Caco-2 (cell line): Measurements from ENCODE around the gene TMEM205. TPM values are rescaled to one million over a fixed set of nuclear protein-coding genes. Genes with fewer than 3 reads are reported as not detected.
"Not testable (repeated sequence)": the region's sequence is repeated elsewhere in the genome, so short reads cannot be mapped to it uniquely, and the experiment has no call there.

Source experiments
- BruUV-seq: library from RNA; stranded (reverse); fragments of 400-500 nt; replicated peaks from 2 replicates; lab custom pipeline; 2021; lab: Mats Ljungman, UMichigan
- CTCF ChIA-PET: fragments of 300-600 bp; sonication (Branson Sonifier 250); formaldehyde crosslinking; loops from one replicate; lab custom pipeline; 2022; ENCODE audit warnings: antibody characterized with exemption; lab: Charles Lee
- POLR2A ChIA-PET: fragments of 300-600 bp; sonication (Branson Sonifier 250); formaldehyde crosslinking; loops from one replicate; lab custom pipeline; 2022; ENCODE audit warnings: antibody characterized with exemption; lab: Charles Lee
- DNase-seq, 2 experiments: peaks; one replicate each; pipeline versions ENCODE4 v3.0.0 to v3.0.0-alpha.2; 2020 to 2022
- H3K27me3 ChIP-seq: replicated peaks from 2 replicates; pipeline ENCODE4 v1.6.0; 2011; ENCODE audit warnings: low read length; ENCODE audit not compliant: control insufficient read depth, insufficient read depth
- H3K36me3 ChIP-seq: 2 replicates; pipeline ENCODE4 v1.5.1; 2011; ENCODE audit warnings: low read length; ENCODE audit not compliant: control insufficient read depth, insufficient read depth
- H3K4me1 ChIP-seq: fragments of 250-450 bp; sonication (Bioruptor Pico); 2 replicates; pipeline ENCODE4 v1.5.1; 2020; ENCODE audit warnings: mild to moderate bottlenecking
- H3K4me3 ChIP-seq: 2 replicates; pipeline ENCODE4 v1.5.1; 2011; ENCODE audit warnings: low read depth, mild to moderate bottlenecking, control low read depth, low read length
- H3K9me3 ChIP-seq: fragments of 250-450 bp; sonication (Bioruptor Pico); 2 replicates; pipeline ENCODE4 v1.5.1; 2020; ENCODE audit warnings: mild to moderate bottlenecking, moderate library complexity
- H3K27ac Mint-ChIP-seq: one replicate; pipeline ENCODE4 v1.8.0; 2022; ENCODE audit warnings: mixed read lengths; ENCODE audit not compliant: unreplicated experiment
- H3K27me3 Mint-ChIP-seq: one replicate; pipeline ENCODE4 v1.8.0; 2022; ENCODE audit warnings: mixed read lengths; ENCODE audit not compliant: insufficient read depth, unreplicated experiment
- H3K36me3 Mint-ChIP-seq: one replicate; pipeline ENCODE4 v1.8.0; 2022; ENCODE audit warnings: mild to moderate bottlenecking, mixed read lengths; ENCODE audit not compliant: insufficient read depth, unreplicated experiment
- H3K4me1 Mint-ChIP-seq: one replicate; pipeline ENCODE4 v1.8.0; 2022; ENCODE audit warnings: low read depth, mixed read lengths; ENCODE audit not compliant: unreplicated experiment
- H3K4me3 Mint-ChIP-seq: one replicate; pipeline ENCODE4 v1.8.0; 2022; ENCODE audit warnings: mild to moderate bottlenecking, moderate library complexity, mixed read lengths; ENCODE audit not compliant: unreplicated experiment
- H3K9me3 Mint-ChIP-seq: one replicate; pipeline ENCODE4 v1.8.0; 2022; ENCODE audit warnings: mixed read lengths; ENCODE audit not compliant: unreplicated experiment
- intact Hi-C: fragments of 100-400 bp; cut with micrococcal nuclease; formaldehyde crosslinking; loops from one replicate; pipeline ENCODE4 v1.10.0; 2022; ENCODE audit not compliant: unreplicated experiment
- total RNA-seq: library from RNA; stranded (reverse); gene quantifications from 2 replicates; pipeline ENCODE4 v1.2.3, GENCODE V29; 2022
- TF ChIP-seq, protein P1 (sequence below), 2 experiments: fragments of 200-600 bp in 1 of 2; IDR thresholded peaks; 1 replicate in 1 of 2; 2 replicates in 1 of 2; pipeline versions ENCODE4 v1.5.1 to v1.8.0; 2011 to 2022; ENCODE audit warnings: antibody characterized with exemption in 1 of 2, control low read depth in 1 of 2, inconsistent platforms in 1 of 2, low read depth in 1 of 2, low read length in 1 of 2, mild to moderate bottlenecking in 1 of 2, moderate library complexity in 1 of 2; ENCODE audit not compliant: insufficient read depth in 1 of 2, severe bottlenecking in 1 of 2, unreplicated experiment in 1 of 2

Gene TMEM205
- total RNA-seq, 1 experiment from 2014 or later: 68.3 TPM

DNA sequence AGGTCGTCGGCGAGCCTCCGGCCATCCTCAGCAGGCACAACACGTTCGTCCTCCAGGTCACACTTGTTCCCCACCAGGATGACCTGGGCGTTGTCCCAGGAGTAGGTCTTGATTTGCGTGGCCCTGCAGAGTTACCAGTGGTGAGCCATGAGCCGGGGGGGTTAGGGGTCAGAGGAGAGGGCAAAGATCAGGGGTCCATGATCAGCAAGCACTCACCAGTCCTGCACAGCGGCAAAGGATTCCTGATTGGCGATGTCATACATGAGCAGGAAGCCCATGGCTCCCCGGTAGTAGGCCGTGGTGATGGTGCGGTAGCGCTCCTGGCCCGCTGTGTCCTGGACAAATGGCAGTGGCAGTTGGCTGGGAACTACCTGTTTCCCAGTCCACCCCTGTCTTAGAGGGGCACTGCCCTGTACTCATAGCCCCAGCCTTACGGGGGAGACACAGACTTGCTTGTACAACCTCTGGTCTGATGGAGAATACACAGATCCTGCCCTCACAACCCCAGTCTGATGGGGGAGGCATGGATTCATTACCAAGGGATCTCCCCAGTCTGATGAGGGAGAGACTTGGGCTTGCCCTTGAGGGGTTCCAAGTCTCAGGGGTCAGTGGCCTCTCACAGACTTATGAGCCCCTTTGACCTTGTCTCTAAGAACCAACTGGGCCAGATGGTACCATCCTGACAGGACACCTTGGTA lies 10.5 kb downstream of the TMEM205 start:
- no peak for DNase-seq
- ChIA-PET POLR2A (no interaction called here), CTCF (no interaction called here)
- intact Hi-C loops: no loop called here
- H3K4me1 ChIP-seq: peaks cover 14% of the 10 kb centered on the region
- peaks cover 5% of the 10 kb centered on the region for H3K36me3 ChIP-seq
- H3K4me1 Mint-ChIP-seq: peaks cover 6% of the 10 kb centered on the region
- no peaks in the 10 kb centered on the region for H3K9me3 Mint-ChIP-seq
- H3K4me3 ChIP-seq: no peak overlapping the region
- H3K4me3 Mint-ChIP-seq: no peak overlapping the region
- no peaks in the 10 kb centered on the region for H3K27me3 ChIP-seq
- H3K27me3 Mint-ChIP-seq: no peaks in the 10 kb centered on the region
- H3K27ac Mint-ChIP-seq: no peak overlapping the region
- BruUV-seq: no TSS peak
- no peaks in the 10 kb centered on the region for H3K9me3 ChIP-seq
- TF ChIP-seq, protein P1, sequence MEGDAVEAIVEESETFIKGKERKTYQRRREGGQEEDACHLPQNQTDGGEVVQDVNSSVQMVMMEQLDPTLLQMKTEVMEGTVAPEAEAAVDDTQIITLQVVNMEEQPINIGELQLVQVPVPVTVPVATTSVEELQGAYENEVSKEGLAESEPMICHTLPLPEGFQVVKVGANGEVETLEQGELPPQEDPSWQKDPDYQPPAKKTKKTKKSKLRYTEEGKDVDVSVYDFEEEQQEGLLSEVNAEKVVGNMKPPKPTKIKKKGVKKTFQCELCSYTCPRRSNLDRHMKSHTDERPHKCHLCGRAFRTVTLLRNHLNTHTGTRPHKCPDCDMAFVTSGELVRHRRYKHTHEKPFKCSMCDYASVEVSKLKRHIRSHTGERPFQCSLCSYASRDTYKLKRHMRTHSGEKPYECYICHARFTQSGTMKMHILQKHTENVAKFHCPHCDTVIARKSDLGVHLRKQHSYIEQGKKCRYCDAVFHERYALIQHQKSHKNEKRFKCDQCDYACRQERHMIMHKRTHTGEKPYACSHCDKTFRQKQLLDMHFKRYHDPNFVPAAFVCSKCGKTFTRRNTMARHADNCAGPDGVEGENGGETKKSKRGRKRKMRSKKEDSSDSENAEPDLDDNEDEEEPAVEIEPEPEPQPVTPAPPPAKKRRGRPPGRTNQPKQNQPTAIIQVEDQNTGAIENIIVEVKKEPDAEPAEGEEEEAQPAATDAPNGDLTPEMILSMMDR (IDR thresholded peaks at IDR 0.05; ENCODE audit: insufficient read depth in 1 of 2, low read depth in 1 of 2, low read length in 1 of 2, severe bottlenecking in 1 of 2, unreplicated experiment in 1 of 2): no peak
- peaks cover 28% of the 10 kb centered on the region for H3K36me3 Mint-ChIP-seq

DNA sequence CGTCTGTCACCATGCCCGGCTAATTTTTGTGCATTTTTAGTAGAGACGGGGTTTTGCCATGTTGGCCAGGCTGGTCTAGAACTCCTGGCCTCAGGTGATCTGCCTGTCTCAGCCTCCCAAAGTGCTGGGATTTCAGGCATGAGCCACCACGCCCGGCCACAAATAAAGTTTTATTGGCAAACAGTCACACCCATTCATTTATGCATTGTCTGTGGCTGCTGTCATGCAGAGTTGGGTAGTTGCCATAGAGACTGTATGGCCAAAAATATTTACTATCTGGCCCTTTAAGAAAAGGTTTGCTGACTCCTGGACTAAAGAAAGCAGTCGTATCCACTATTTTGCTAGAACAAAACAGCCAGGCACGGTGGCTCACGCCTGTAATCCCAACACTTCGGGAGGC lies 12.2 kb downstream of the TMEM205 start:
- POLR2A ChIA-PET: not testable (repeated sequence)

DNA sequence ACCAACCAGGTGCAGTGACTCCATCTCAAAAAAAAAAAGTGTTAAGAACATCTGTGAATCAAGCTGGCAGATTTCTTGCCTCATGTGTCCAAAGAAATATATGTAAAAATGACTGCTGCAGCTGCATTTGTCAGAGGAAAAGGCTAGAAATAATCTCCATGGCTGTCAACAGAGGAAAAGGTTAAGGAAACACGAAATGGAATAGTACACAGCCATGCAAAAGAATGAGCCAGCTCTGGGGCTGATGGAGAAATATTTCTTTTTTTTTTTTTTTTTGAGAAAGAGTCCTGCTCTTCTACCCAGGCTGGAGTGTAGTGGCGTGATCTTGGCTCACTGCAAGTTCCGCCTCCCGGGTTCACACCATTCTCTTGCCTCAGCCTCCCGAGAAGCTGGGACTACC lies 13.2 kb downstream of the TMEM205 start:
- no peak for DNase-seq

More for the DNA sequence above, 12.2 kb downstream of the TMEM205 start:
- CTCF ChIA-PET, H3K9me3 ChIP-seq, BruUV-seq, H3K4me3 Mint-ChIP-seq, H3K4me1 Mint-ChIP-seq, H3K9me3 Mint-ChIP-seq, H3K27me3 Mint-ChIP-seq, H3K27me3 ChIP-seq, H3K36me3 ChIP-seq, intact Hi-C loops, H3K27ac Mint-ChIP-seq, H3K4me3 ChIP-seq: not testable (repeated sequence)
- peaks cover 11% of the 10 kb centered on the region for H3K4me1 ChIP-seq
- peaks cover 36% of the 10 kb centered on the region for H3K36me3 Mint-ChIP-seq
- peak in 1 of 2 experiments; percentile 21 for DNase-seq

More for the DNA sequence above, 13.2 kb downstream of the TMEM205 start:
- TF ChIP-seq, protein P1 (IDR thresholded peaks at IDR 0.05; ENCODE audit: insufficient read depth in 1 of 2, low read depth in 1 of 2, low read length in 1 of 2, severe bottlenecking in 1 of 2, unreplicated experiment in 1 of 2): no peak
- Mint-ChIP-seq H3K4me1 (no peaks in the 10 kb centered on the region), H3K27ac (no peak overlapping the region), H3K9me3 (no peaks in the 10 kb centered on the region), H3K4me3 (no peak overlapping the region), H3K27me3 (no peaks in the 10 kb centered on the region), H3K36me3 (peaks cover 36% of the 10 kb centered on the region)
- BruUV-seq: no TSS peak
- H3K9me3 ChIP-seq: no peaks in the 10 kb centered on the region
- H3K4me3 ChIP-seq: no peak overlapping the region
- H3K27me3 ChIP-seq: no peaks in the 10 kb centered on the region
- peaks cover 5% of the 10 kb centered on the region for H3K36me3 ChIP-seq
- POLR2A ChIA-PET: no interaction called here
- intact Hi-C loops: no loop called here
- peaks cover 1% of the 10 kb centered on the region for H3K4me1 ChIP-seq
- CTCF ChIA-PET: interaction anchor here (0.7 kb wide), 1 partner anchor 1172 kb away, joined by 3 read pairs; no protein-coding TSS in a partner anchor
